Upper lobe of left lung (tissue), 4 donors: ENCODE measurements around the gene UGT1A8.

ENCODE experiments used
- CTCF ChIP-seq, 6 experiments: fragments of 450-650 bp in 4 of 6; fragments of 200-600 bp in 2 of 6; sonication (generic) in 2 of 6; IDR thresholded peaks; one replicate each; pipeline ENCODE4 v1.5.1; 2016 to 2019; ENCODE audit warnings: antibody characterized with exemption in 6 of 6
- EP300 ChIP-seq, 4 donors: sonication (generic); formaldehyde crosslinking; IDR thresholded peaks; one replicate each; pipeline ENCODE4 v1.5.1; 2017; ENCODE audit warnings: antibody characterized with exemption in 4 of 4, control low read depth in 2 of 4
- POLR2A ChIP-seq, 4 donors: fragments of 450-650 bp; IDR thresholded peaks; one replicate each; pipeline ENCODE4 v1.5.1; 2016 to 2017; ENCODE audit warnings: antibody characterized with exemption in 4 of 4, mild to moderate bottlenecking in 2 of 4
- POLR2AphosphoS5 ChIP-seq, 2 donors: sonication (generic); formaldehyde crosslinking; IDR thresholded peaks; one replicate each; pipeline ENCODE4 v1.5.1; 2017; ENCODE audit warnings: antibody characterized with exemption in 2 of 2

GRCh38 chr2:233773854-233774253 lies 156.4 kb downstream of the UGT1A8 start:
- TF ChIP-seq CTCF (IDR thresholded peaks at IDR 0.05) (no peak), POLR2A (IDR thresholded peaks at IDR 0.05) (no peak), POLR2AphosphoS5 (IDR thresholded peaks at IDR 0.05) (no peak), EP300 (IDR thresholded peaks at IDR 0.05) (no peak)
